Liver (tissue), 3 donors: Measurements from ENCODE around the gene SPPL2C.

Experiments
- ATF3 ChIP-seq: IDR thresholded peaks from 2 replicates; pipeline ENCODE4 v1.6.1; 2016; ENCODE audit warnings: antibody characterized with exemption
- CTCF ChIP-seq: fragments of 150-350 bp; IDR thresholded peaks from 2 replicates; pipeline ENCODE4 v1.5.1; 2017; ENCODE audit warnings: improper control_type of control experiment, low read depth, low read length; ENCODE audit not compliant: missing input control
- JUND ChIP-seq, 2 donors: IDR thresholded peaks; 2 replicates each; pipeline ENCODE4 v1.6.1; 2016; ENCODE audit warnings: antibody characterized with exemption in 2 of 2
- MAX ChIP-seq: IDR thresholded peaks from 2 replicates; pipeline ENCODE4 v1.6.1; 2016; ENCODE audit warnings: antibody characterized with exemption
- RAD21 ChIP-seq, 2 donors: IDR thresholded peaks; 2 replicates each; pipeline ENCODE4 v1.6.1; 2016; ENCODE audit warnings: antibody characterized with exemption in 2 of 2, mild to moderate bottlenecking in 2 of 2
- REST ChIP-seq: IDR thresholded peaks from 2 replicates; pipeline ENCODE4 v1.6.1; 2016; ENCODE audit warnings: antibody characterized with exemption, mild to moderate bottlenecking
- TAF1 ChIP-seq: conservative IDR thresholded peaks from 2 replicates; pipeline ENCODE4 v1.6.1; 2016; ENCODE audit warnings: antibody characterized with exemption, mild to moderate bottlenecking
- donor health status: healthy.
- donor health status: healthy.

- TF ChIP-seq MAX (no peak), CTCF (no peak), REST (no peak), TAF1 (no peak), RAD21 (IDR thresholded peaks at IDR 0.05) (no peak), ATF3 (no peak), JUND (IDR thresholded peaks at IDR 0.05) (no peak)
Measured at GRCh38 chr17:45888392-45888791, 43.7 kb downstream of the SPPL2C start.
